Esophagus mucosa (tissue), 1 donor: ENCODE data around the gene DLX3. TPM values are rescaled to one million over a fixed set of nuclear protein-coding genes. Genes with fewer than 3 reads are reported as not detected.

Source experiments
- ATAC-seq: fragments of 200-7000 bp; cut with Tn5 transposase; one replicate; pipeline ENCODE4 v1.9.1; 2020
- total RNA-seq: library from RNA; stranded (reverse); gene quantifications from one replicate; pipeline ENCODE4 v1.2.4, GENCODE V29; 2023
- donor health status: DM: yes; HTN: yes; CAD: no.

The DLX3 gene
- total RNA-seq, 1 donor from 2014 or later = 4.0 TPM

GRCh38 chr17:49971848-49972485 lies 23.1 kb downstream of the DLX3 start:
- ATAC-seq = no peak

DNA sequence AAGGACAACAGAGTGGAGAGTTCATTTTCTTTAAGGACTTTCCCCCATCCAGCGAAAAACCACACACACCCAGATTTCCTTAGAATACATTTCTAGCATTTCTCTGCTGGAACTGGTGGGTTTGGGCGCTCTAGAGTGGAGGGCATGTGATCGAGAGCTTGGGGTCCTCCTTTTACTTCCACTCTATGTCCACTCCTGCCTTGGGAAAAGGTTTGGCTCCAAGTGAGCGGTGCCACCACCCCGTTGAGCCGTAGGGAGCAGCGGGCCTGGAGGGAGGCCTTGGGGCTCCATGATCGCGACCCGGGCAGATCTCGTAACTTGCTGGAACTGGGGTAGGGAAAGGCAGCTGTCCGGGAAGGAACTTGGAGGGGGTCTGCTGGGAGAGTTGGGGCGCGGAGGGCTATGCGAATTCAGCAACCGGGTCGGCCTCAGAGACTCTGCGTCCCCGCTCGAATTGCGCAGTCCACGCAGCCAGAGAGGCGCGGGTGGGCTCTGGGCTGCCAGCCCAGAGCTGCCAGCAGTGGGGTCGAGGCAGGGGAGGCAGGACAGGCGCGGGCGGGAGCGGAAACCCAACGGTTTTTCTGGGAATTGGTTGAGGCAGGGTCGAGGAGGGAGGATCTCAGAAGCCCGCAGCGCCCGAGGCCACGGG lies 23.7 kb downstream of the DLX3 start:
- no peak for ATAC-seq

DNA sequence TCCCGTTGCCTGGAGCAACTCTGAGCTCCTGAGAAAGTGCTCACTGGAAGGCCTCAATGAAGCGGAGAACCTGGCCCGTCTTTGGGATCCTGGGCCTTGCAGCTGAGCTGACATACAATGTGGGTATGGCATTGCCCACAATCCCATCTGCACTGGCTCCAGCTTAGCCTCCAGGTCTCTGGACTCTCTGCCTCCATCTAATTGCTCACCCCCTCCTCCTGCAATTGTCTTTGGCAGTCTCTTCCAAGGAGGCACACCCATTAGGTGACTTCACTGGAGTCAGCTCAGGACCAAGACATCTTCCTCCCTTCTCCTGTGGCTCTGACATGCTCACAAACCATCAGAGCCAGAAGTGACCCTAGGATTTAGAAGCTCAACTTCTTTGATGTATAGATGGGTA lies 24.5 kb downstream of the DLX3 start:
- ATAC-seq = no peak

- ATAC-seq = no peak
Measured at GRCh38 chr17:49969795-49970389, 25.1 kb downstream of the DLX3 start.

DNA sequence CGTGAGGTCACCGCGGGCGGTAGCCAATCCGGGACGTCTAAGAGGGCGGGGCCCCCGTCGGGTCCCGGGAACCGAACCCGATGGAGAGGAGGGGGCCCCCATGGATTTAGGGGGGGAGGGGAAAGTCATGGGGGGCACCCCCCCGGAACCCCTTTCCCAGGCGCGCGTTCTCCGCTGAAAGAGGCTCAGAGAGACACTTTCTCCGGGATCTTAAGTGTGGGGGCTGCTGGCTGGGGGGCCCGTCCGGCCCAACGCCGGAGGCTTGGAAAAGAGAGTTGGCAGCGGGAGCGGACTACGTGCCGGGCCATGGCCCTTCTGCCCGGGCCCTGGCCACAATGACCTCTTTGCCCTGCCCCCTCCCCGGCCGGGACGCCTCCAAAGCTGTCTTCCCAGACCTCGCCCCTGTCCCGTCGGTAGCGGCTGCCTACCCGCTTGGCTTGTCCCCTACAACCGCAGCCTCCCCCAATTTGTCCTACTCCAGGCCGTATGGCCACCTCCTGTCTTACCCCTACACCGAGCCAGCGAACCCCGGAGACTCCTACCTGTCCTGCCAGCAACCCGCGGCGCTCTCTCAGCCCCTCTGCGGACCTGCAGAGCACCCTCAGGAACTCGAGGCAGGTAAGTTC lies 25.8 kb downstream of the DLX3 start, which contains the start of gene DLX4:
DLX4 (plus strand) TSS at position 57 of the 626 bp plus-strand sequence; CDS start at position 336, 279 bp downstream.
- peak; percentile 6 for ATAC-seq

DNA sequence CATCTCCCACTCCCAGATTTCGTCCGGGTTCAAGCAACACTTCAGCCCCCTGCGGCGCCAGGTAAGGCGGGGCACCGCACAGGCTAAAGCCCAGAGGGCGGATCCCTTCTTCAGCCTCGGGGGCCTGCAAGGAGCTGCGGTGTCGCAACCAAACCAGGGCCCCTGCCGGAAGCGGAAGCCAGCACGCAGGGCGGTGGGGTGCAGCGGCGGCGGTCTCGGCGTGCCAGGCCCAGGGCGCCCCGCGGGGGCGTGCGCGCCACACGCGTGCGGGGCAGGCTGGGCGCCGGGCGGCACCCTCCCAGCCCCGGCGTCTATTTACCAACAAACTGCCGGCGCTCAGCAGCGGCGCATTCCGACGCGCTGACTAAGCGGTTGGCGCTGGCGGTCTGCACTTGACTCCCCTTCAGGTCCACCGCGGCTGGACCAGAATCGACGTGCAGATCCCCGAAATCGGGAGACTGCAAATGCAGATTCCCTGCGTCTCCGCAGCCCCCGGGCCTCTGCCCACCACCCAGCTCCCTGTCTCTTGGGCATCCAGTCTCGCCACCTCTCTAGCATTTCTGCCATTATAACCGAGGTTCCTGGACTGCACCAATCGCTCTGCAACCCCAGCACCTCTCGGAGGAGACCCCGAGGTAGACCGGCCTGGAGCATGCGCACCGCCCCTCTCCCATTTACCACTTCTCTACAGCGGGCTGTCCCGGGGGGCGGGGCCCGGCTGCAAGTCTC lies 26.5 kb downstream of the DLX3 start:
- ATAC-seq = peak; percentile 65

GRCh38 chr17:49967621-49968404 lies 27.2 kb downstream of the DLX3 start:
- ATAC-seq = no peak

- ATAC-seq = no peak
Measured at GRCh38 chr17:49967205-49967604, 27.8 kb downstream of the DLX3 start.

GRCh38 chr17:49966767-49967166 lies 28.3 kb downstream of the DLX3 start:
- no peak for ATAC-seq

GRCh38 chr17:49965524-49965909 lies 29.5 kb downstream of the DLX3 start:
- ATAC-seq = no peak

GRCh38 chr17:49964769-49965523 lies 30.1 kb downstream of the DLX3 start:
- ATAC-seq = no peak

- no peak for ATAC-seq
Measured at GRCh38 chr17:49964303-49964768, 30.7 kb downstream of the DLX3 start.

DNA sequence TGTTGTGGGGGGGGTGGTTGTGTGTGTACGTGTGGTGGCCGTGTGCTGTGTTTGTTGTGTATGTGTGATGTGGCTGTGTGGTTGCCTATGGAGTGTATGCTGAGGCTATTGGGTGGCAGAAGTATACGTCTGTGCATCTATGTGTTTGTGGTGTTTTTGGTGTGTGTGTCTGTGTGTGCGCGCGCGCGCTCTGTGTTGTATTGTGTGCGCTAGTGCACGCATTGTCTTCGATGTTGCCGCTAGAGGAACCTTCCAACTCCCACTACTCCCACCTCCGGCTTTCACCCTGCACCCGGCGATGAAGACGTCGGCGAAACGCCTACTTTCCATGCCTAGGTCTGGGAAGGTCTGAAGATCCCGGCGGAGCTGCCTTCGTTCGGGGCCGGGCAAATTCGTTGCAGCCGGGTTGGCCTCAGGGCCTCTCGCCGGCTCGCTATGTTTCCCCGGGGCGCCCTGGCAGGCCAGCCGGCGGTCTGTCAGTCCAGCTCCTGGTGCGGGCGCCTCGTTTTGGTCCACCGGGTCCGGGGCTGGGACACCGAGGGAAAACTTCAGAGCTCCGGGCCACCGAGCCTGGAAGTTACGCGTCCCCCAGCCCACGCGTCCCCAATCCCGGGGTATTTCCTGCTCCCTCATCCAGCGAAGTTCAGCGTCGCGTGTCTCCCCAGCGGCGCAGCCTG lies 31.3 kb downstream of the DLX3 start:
- ATAC-seq = no peak

- no peak for ATAC-seq
Measured at GRCh38 chr17:49963309-49963625, 31.8 kb downstream of the DLX3 start.

DNA sequence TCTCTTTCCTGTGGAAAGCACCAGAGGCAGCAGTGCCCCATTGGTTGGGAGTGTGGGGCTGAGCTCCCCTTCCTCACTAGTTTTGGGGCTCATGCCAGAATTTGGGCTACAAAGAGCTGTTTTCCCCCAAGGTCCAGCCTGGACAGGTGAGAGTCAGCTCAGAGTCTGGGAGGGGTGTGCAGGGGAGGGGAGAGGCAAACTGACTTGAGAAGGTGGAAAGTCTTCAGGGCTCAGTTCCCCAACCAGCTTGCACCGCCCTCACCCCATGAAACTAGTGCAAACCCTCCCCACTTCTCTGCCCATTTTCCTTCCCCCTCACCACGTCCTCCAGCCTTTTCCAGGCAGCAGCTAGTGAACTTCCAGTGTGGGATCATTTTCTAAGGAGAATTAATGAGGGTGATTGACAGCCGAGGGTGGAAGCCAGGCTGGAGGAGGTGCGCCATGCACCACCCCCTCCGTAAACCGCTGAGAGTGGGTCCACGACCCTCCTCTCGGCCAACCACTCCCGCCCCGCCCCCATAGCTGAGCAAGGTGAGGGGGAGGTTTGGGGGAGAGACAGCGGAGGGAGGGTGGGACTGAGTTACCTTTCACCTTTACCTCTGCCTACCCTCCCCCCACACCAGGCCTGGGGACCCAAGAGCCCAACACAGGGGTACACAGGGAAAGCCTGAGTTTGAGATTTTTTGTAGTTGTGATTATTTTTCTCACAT lies 32.3 kb downstream of the DLX3 start:
- ATAC-seq = no peak

DNA sequence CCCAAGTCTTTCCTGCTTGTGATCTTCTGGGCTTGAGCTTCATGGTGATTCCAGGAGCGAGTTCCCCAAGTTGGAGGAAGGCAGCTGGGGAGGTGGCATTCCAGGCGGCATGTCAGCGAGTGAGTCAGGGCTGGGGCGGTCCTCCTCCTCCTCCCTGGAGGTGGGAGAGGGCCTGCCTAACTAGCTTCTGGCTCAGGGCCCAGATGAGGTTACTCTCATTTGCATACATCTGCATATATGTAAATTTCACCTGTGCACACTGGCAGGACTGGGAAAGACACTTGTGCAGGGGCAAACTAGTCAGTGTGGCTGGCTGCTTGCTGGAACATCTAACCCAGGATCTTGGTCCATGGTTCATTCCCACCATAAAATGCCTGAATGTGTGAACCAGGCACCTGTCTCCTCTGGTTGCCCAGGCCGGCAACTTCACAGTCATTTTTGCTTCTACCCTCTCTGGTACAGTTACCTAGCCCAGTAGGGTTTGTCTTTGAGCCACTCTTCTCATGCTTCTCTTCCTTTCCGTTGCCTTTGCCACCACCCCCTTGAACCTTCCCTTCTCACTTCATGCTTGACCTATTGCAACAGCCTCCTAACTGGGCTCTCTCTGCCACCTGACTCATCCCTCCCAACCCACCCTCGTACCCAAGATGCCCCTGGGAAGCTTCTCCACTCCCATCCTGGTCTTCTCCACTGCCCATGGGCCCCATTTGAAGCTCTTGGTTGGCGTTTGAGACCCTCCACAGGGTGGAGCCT lies 35.7 kb downstream of the DLX3 start:
- peak; percentile 80 for ATAC-seq

GRCh38 chr17:49958723-49959122 lies 36.3 kb downstream of the DLX3 start:
- ATAC-seq = no peak

- no peak for ATAC-seq
Measured at GRCh38 chr17:49957350-49957749, 37.7 kb downstream of the DLX3 start.

DNA sequence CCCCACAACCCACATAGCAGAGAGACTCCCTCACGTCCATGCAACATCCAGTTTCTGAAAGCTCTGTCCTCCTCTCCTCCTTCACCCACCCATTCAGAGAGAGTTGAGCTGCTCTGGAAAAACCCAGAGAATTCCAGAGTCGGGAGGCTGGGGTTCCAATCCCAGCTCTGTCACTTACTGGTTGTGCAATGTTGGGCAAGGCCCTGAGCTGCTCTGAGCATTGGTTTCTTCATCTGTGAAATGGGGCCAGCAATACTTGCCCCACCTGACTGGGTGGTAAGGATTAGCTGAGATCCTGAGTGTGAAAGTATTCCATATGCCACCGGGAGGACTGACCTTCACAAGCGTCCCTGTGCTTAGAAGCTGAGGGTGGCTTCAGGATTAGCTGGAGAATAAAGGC lies 38.2 kb downstream of the DLX3 start:
- ATAC-seq = no peak
